K562 (cell line): ENCODE measurements around the gene A1BG.

Source experiments
- ARHGAP35 ChIP-seq: fragments of 450-650 bp; IDR thresholded peaks from 2 replicates; pipeline ENCODE4 v1.6.1; 2018; ENCODE audit not compliant: partially characterized antibody
- CTCF ChIP-seq, 3 experiments: IDR thresholded peaks in 2 of 3; conservative IDR thresholded peaks in 1 of 3; 2 replicates each; pipeline ENCODE4 v1.5.1; 2011 to 2012; ENCODE audit warnings: low read length in 3 of 3, mild to moderate bottlenecking in 3 of 3, control low read depth in 2 of 3, improper control_type of control experiment in 1 of 3, inconsistent platforms in 1 of 3, low read depth in 1 of 3, mixed read lengths in 1 of 3, moderate library complexity in 1 of 3; ENCODE audit not compliant: insufficient read depth in 2 of 3
- PBX2 ChIP-seq, 2 experiments: IDR thresholded peaks in 1 of 2; conservative IDR thresholded peaks in 1 of 2; 2 replicates each; pipeline ENCODE4 v1.6.1; 2016; ENCODE audit warnings: low read depth in 2 of 2, mild to moderate bottlenecking in 1 of 2, missing compliant biosample characterization in 1 of 2, missing genetic modification characterization in 1 of 2, moderate library complexity in 1 of 2
- POLR2AphosphoS2 ChIP-seq: IDR thresholded peaks from 2 replicates; pipeline ENCODE4 v1.6.1; 2012; ENCODE audit warnings: low read length, improper control_type of control experiment
- SP2 ChIP-seq: IDR thresholded peaks from 2 replicates; pipeline ENCODE4 v1.6.1; 2011; ENCODE audit warnings: mild to moderate bottlenecking, low read depth, low read length, moderate library complexity; ENCODE audit not compliant: poor library complexity, severe bottlenecking; ENCODE audit errors: extremely low read depth
- STAT5A ChIP-seq: IDR thresholded peaks from 2 replicates; pipeline ENCODE4 v1.6.1; 2012; ENCODE audit warnings: low read length, inconsistent platforms, borderline replicate concordance
- TF ChIP-seq, protein P1 (sequence below): fragments of 150-350 bp; IDR thresholded peaks from 2 replicates; pipeline ENCODE4 v1.6.1; 2014; ENCODE audit warnings: low read depth, mild to moderate bottlenecking, low read length, borderline replicate concordance

DNA sequence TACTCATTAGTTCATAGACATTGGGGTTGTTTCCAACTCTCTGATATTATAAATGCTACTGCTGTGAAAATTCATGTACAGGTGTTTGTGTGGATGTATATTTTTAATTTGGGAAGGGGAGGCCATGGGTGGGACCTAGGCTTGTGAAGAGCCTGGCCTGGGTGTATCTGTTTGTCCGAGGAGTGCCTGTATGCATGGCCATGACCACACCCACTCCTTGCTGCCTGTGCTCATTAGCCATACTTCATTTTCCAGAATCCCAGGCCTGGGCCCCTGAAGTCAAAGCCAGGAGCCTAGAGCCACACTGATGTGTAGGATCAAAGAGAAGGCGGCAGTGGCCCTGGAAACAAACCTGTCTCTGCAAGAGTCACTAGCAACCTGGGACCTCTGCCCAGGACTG lies 37.7 kb downstream of the A1BG start:
- TF ChIP-seq SP2 (no peak), STAT5A (no peak), ARHGAP35 (no peak), POLR2AphosphoS2 (no peak; the same call in 1 of the 2 replicates), CTCF (IDR thresholded peaks at IDR 0.05 in 2 of 3, conservative IDR thresholded peaks at IDR 0.05 in 1 of 3; ENCODE audit: insufficient read depth in 2 of 3, low read depth in 1 of 3, low read length in 3 of 3) (no peak), PBX2 (CRISPR knock-in tag; IDR thresholded peaks at IDR 0.05; ENCODE audit: low read depth) (no peak), PBX2 (tag; conservative IDR thresholded peaks at IDR 0.05; ENCODE audit: low read depth) (no peak)
- TF ChIP-seq, protein P1, sequence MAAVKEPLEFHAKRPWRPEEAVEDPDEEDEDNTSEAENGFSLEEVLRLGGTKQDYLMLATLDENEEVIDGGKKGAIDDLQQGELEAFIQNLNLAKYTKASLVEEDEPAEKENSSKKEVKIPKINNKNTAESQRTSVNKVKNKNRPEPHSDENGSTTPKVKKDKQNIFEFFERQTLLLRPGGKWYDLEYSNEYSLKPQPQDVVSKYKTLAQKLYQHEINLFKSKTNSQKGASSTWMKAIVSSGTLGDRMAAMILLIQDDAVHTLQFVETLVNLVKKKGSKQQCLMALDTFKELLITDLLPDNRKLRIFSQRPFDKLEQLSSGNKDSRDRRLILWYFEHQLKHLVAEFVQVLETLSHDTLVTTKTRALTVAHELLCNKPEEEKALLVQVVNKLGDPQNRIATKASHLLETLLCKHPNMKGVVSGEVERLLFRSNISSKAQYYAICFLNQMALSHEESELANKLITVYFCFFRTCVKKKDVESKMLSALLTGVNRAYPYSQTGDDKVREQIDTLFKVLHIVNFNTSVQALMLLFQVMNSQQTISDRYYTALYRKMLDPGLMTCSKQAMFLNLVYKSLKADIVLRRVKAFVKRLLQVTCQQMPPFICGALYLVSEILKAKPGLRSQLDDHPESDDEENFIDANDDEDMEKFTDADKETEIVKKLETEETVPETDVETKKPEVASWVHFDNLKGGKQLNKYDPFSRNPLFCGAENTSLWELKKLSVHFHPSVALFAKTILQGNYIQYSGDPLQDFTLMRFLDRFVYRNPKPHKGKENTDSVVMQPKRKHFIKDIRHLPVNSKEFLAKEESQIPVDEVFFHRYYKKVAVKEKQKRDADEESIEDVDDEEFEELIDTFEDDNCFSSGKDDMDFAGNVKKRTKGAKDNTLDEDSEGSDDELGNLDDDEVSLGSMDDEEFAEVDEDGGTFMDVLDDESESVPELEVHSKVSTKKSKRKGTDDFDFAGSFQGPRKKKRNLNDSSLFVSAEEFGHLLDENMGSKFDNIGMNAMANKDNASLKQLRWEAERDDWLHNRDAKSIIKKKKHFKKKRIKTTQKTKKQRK: no peak
